NB4 (cell line): Measurements from ENCODE around the gene IL34.

ENCODE experiments used
- DNase-seq: peaks from one replicate; pipeline ENCODE4 v3.0.0; 2010; ENCODE audit warnings: low read depth
- H3K4me3 ChIP-seq: one replicate; pipeline ENCODE4 v1.5.1; 2011; ENCODE audit warnings: mild to moderate bottlenecking, low read depth, low read length, moderate library complexity
- CTCF ChIP-seq: IDR thresholded peaks from one replicate; pipeline ENCODE4 v1.5.1; 2012; ENCODE audit warnings: low read depth, low read length
- MAX ChIP-seq: IDR thresholded peaks from 2 replicates; pipeline ENCODE4 v1.6.1; 2011; ENCODE audit warnings: low read depth, low read length
- MYC ChIP-seq: IDR thresholded peaks from 2 replicates; pipeline ENCODE4 v1.6.1; 2011; ENCODE audit warnings: low read depth, low read length
- POLR2A ChIP-seq: IDR thresholded peaks from 2 replicates; pipeline ENCODE4 v1.6.1; 2011; ENCODE audit warnings: mild to moderate bottlenecking; ENCODE audit not compliant: insufficient read length; ENCODE audit errors: extremely low read depth

The IL34 gene

GRCh38 chr16:70691223-70692129 is 45.1 kb downstream of the IL34 start:
- no peak for DNase-seq
- no peak for TF ChIP-seq MYC
- TF ChIP-seq CTCF = no peak
- TF ChIP-seq MAX = no peak
- no peak overlapping the region for H3K4me3 ChIP-seq

- no peak overlapping the region for H3K4me3 ChIP-seq
- TF ChIP-seq MAX (no peak), MYC (no peak), POLR2A (no peak), CTCF (no peak)
- no peak for DNase-seq
Measured at GRCh38 chr16:70692130-70692872, 45.9 kb downstream of the IL34 start.

GRCh38 chr16:70692873-70693671 is 46.7 kb downstream of the IL34 start:
- DNase-seq = no peak
- no peak overlapping the region for H3K4me3 ChIP-seq
- no peak for TF ChIP-seq CTCF
- TF ChIP-seq MYC = no peak
- no peak for TF ChIP-seq MAX
- TF ChIP-seq POLR2A = no peak

- TF ChIP-seq POLR2A = no peak
- no peak for TF ChIP-seq CTCF
- no peak for TF ChIP-seq MYC
- TF ChIP-seq MAX = no peak
- H3K4me3 ChIP-seq = no peak overlapping the region
- no peak for DNase-seq
Measured at GRCh38 chr16:70694088-70694867, 47.9 kb downstream of the IL34 start.

GRCh38 chr16:70694868-70695218 is 48.5 kb downstream of the IL34 start:
- DNase-seq = no peak
- H3K4me3 ChIP-seq = no peak overlapping the region
- TF ChIP-seq CTCF = no peak
- no peak for TF ChIP-seq POLR2A
- TF ChIP-seq MYC = no peak
- TF ChIP-seq MAX = no peak
